ENCODE measurements around the gene ZNF224. TPM values are rescaled to one million over a fixed set of nuclear protein-coding genes. Genes with fewer than 3 reads are reported as not detected.

The ZNF224 gene
- total and polyA plus RNA-seq, 2 of the 8 experiments (the other 6 are each of a cell fraction or from before 2014, with no cell fraction given), result 3.7 to 17.2 TPM

DNA sequence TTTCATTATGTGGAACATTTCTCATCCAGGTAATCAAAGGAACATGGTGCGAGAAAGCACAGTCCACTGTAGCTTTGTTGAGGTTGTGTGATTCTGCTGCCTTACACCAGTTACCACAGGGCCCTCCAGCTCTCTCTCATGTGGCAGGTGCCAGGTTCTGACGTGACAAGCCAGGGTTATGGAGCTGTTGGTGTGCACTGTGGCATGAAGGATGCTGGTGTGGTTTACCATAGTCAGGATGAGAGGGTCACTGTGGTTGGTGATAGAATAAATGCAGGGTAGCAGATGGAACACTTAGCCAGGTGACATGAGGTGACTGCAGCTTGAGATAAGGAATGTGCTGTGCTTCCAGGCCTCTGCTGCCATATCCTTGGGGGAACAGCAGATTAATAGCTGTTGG lies 34.9 kb upstream of the ZNF224 start:
- Histone ChIP-seq H3K18ac (ENCODE audit: extremely low read depth, low read length) (no peak overlapping the region), H3K9ac (replicated peaks in 1 of 4; ENCODE audit: extremely low read depth in 1 of 4, low read depth in 3 of 4, low read length in 3 of 4) (no peak overlapping the region), H3K23me2 (ENCODE audit: low read depth, low read length) (no peaks in the 10 kb centered on the region), H3K4ac (replicated peaks; ENCODE audit: insufficient read length, low read depth, low read length) (no peak overlapping the region), H2AFZ (ENCODE audit: low read length) (no peak overlapping the region), H2AK5ac (ENCODE audit: low read depth, low read length) (no peak overlapping the region), H2BK120ac (replicated peaks; ENCODE audit: low read depth, low read length) (no peak overlapping the region), H3K79me1 (ENCODE audit: low read depth, low read length) (no peaks in the 10 kb centered on the region), H3K56ac (replicated peaks; ENCODE audit: insufficient read length, low read depth, low read length) (no peak overlapping the region), H4K5ac (ENCODE audit: insufficient read length, low read depth, low read length) (no peak overlapping the region), H2BK5ac (ENCODE audit: low read depth, low read length) (no peak overlapping the region), H3K23ac (ENCODE audit: insufficient read length) (no peak overlapping the region), H3K4me3 (ENCODE audit: extremely low read depth in 1 of 4, insufficient read depth in 2 of 4, low read depth in 3 of 4, low read length in 4 of 4) (no peak overlapping the region), H3K4me1 (replicated peaks in 1 of 4; ENCODE audit: control insufficient read depth in 3 of 4, insufficient read depth in 4 of 4, low read length in 3 of 4) (no peaks in the 10 kb centered on the region), H3K27ac (ENCODE audit: low read depth, low read length) (no peak overlapping the region), H3K27me3 (replicated peaks in 1 of 4; ENCODE audit: control insufficient read depth in 3 of 4, extremely low read depth in 1 of 4, insufficient read depth in 3 of 4, low read length in 3 of 4) (no peaks in the 10 kb centered on the region), H3K4me2 (ENCODE audit: insufficient read depth in 1 of 2, low read depth in 2 of 2, low read length in 2 of 2) (no peak overlapping the region), H3K79me2 (ENCODE audit: control insufficient read depth in 1 of 2, insufficient read depth in 2 of 2, low read length in 2 of 2) (no peaks in the 10 kb centered on the region), H3K14ac (ENCODE audit: insufficient read length) (no peak overlapping the region), H3K36me3 (ENCODE audit: control insufficient read depth in 2 of 4, insufficient read depth in 4 of 4, low read length in 3 of 4) (peaks cover 0 to 35% (median 22%) of the 10 kb centered on the region in 4 experiments; a peak in 5 of 8 replicates), H4K91ac (replicated peaks; ENCODE audit: insufficient read length, low read length) (no peak overlapping the region), H4K8ac (ENCODE audit: extremely low read depth, insufficient read depth, low read length) (no peak overlapping the region), H4K20me1 (replicated peaks in 1 of 2; ENCODE audit: control insufficient read depth in 1 of 2, insufficient read depth in 2 of 2, low read length in 2 of 2) (no peaks in the 10 kb centered on the region), H2BK15ac (ENCODE audit: low read length) (no peak overlapping the region), H3K9me3 (ENCODE audit: insufficient read depth in 2 of 2, low read depth in 1 of 2, low read length in 1 of 2) (0 out of 4 replicates have a peak, but pooled peaks cover 0 to 3% of the 10 kb centered on the region in 2 experiments), H2BK12ac (ENCODE audit: low read depth, low read length) (no peak overlapping the region), H2BK20ac (ENCODE audit: low read length) (no peak overlapping the region)
- ChIA-PET CTCF (ENCODE audit: partially characterized antibody) (interaction anchor here (1.4 kb wide), 1 partner anchor 11 kb away, joined by 5 read pairs; no protein-coding TSS in a partner anchor), POLR2A (ENCODE audit: partially characterized antibody) (no interaction called here)
- no peak for FAIRE-seq
- DNase-seq (ENCODE audit: low read depth in 1 of 2, low spot score in 2 of 2), result no peak
- WGBS, 2 experiments (ENCODE audit: extremely low coverage in 1 of 2, insufficient coverage in 1 of 2, insufficient read length in 1 of 2, insufficient replicate concordance in 2 of 2, low coverage in 1 of 2, low lambda C conversion rate in 2 of 2, missing lambda C conversion rate in 1 of 2), result 81% methylated on average over 2 of the region's 2 CpGs; no CpG with 5 or more reads in 1 of the 2 experiments
- TF ChIP-seq EP300 (IDR thresholded peaks at IDR 0.05; ENCODE audit: borderline replicate concordance in 1 of 2, low read depth in 2 of 2, low read length in 2 of 2) (no peak), SAP30 (IDR thresholded peaks at IDR 0.05; ENCODE audit: insufficient read depth, insufficient replicate concordance, low read length) (no peak), TAF1 (IDR thresholded peaks at IDR 0.05; ENCODE audit: low read depth, low read length) (no peak), BRCA1 (IDR thresholded peaks at IDR 0.05; ENCODE audit: low read depth, low read length) (no peak), CHD1 (IDR thresholded peaks at IDR 0.05; ENCODE audit: low read depth, low read length) (no peak)

All from H1 (cell line).